SU-DHL-6 (cell line): ENCODE data around the gene NT5C3A.

Experiments
- CTCF ChIP-seq: fragments of 200-600 bp; sonication (generic); IDR thresholded peaks from one replicate; pipeline ENCODE4 v1.5.1; 2017; ENCODE audit warnings: antibody characterized with exemption, mild to moderate bottlenecking, low read length, moderate library complexity; ENCODE audit not compliant: insufficient read depth, poor library complexity, severe bottlenecking
- EZH2phosphoT487 ChIP-seq: fragments of 200-600 bp; sonication (generic), shearing (Covaris generic); conservative IDR thresholded peaks from 2 replicates; pipeline ENCODE4 v1.6.1; 2018; ENCODE audit warnings: mild to moderate bottlenecking, antibody characterized with exemption, low read length, moderate library complexity, mixed read lengths

- TF ChIP-seq CTCF = no peak
- TF ChIP-seq EZH2phosphoT487 = no peak
Observed at GRCh38 chr7:33089142-33089541, 26.6 kb upstream of the NT5C3A start.
